Ovary (tissue), 3 donors: ENCODE data around the gene CTCF.

Experiments
- EP300 ChIP-seq: sonication (generic); formaldehyde crosslinking; IDR thresholded peaks from one replicate; pipeline ENCODE4 v1.6.1; 2017; ENCODE audit warnings: antibody characterized with exemption
- TF ChIP-seq, protein P1 (sequence below), 3 donors: fragments of 450-650 bp in 2 of 3; fragments of 200-600 bp in 1 of 3; IDR thresholded peaks; one replicate each; pipeline versions ENCODE4 v1.5.1 to v1.8.0; 2016 to 2022; ENCODE audit warnings: antibody characterized with exemption in 3 of 3, mild to moderate bottlenecking in 1 of 3
- donor health status: DM: no; HTN: no; CAD: no.

DNA sequence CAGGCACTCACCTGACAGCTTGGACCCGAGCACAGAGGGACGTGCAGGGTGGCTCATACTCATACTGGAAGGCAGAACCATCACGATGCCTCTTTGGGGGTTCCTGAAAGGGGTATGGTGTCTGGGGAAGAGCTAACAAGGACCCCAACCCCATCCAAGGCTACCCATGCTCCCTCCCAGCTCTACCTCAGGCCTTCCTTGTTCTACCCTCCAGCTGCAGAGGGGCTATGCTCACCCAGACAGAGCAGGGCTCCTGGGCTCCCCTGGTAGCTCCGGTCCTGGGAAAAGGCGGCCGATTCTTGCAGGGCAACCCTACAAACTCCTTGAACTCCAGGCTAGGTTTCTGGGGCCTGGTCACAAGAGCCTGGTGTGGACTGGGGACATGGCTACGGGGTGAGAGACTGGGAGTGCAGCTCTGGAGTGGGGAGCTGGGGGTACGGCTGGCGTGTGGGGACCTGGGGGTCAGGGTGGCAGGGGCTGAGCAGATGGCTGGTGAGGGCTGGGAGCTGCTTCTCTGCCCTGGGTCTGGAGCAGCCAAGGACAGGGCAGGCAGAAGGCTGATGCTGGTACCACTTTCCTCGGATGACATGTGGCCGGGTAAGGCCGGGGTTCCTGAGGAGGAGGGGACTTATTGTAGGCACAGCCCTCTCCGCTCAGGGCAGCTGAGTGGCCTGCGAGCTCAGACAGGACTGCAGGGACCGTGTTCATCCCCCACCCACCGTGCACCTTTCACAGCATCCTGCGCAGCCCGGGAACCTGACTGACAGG, 95.6 kb downstream of the CTCF start:
- TF ChIP-seq, protein P1, sequence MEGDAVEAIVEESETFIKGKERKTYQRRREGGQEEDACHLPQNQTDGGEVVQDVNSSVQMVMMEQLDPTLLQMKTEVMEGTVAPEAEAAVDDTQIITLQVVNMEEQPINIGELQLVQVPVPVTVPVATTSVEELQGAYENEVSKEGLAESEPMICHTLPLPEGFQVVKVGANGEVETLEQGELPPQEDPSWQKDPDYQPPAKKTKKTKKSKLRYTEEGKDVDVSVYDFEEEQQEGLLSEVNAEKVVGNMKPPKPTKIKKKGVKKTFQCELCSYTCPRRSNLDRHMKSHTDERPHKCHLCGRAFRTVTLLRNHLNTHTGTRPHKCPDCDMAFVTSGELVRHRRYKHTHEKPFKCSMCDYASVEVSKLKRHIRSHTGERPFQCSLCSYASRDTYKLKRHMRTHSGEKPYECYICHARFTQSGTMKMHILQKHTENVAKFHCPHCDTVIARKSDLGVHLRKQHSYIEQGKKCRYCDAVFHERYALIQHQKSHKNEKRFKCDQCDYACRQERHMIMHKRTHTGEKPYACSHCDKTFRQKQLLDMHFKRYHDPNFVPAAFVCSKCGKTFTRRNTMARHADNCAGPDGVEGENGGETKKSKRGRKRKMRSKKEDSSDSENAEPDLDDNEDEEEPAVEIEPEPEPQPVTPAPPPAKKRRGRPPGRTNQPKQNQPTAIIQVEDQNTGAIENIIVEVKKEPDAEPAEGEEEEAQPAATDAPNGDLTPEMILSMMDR (IDR thresholded peaks at IDR 0.05): no peak
- no peak for TF ChIP-seq EP300
